OCI-LY1 (cell line): Measurements from ENCODE around the gene CEP104.

Source experiments
- H2AFZ ChIP-seq: fragments of 200-600 bp; sonication (generic), shearing (Covaris generic); 2 replicates; pipeline ENCODE4 v1.6.0; 2014; ENCODE audit warnings: antibody characterized with exemption, mild to moderate bottlenecking, low read length
- H3F3A ChIP-seq: fragments of 200-600 bp; sonication (generic), shearing (Covaris generic); 2 replicates; pipeline ENCODE4 v1.6.0; 2014; ENCODE audit warnings: mild to moderate bottlenecking, antibody characterized with exemption, low read length, moderate library complexity; ENCODE audit not compliant: insufficient read depth
- H3K27ac ChIP-seq: fragments of 200-600 bp; sonication (generic); 2 replicates; pipeline ENCODE4 v1.5.1; 2014; ENCODE audit warnings: low read length, mixed run types, mild to moderate bottlenecking, low read depth; ENCODE audit not compliant: poor library complexity, severe bottlenecking
- H3K27me3 ChIP-seq: fragments of 200-600 bp; sonication (generic); 2 replicates; pipeline ENCODE4 v1.6.0; 2014; ENCODE audit warnings: antibody characterized with exemption, mild to moderate bottlenecking, low read length, moderate library complexity; ENCODE audit not compliant: insufficient read depth
- H3K36me3 ChIP-seq: fragments of 200-600 bp; sonication (generic); 2 replicates; pipeline ENCODE4 v1.6.1; 2014; ENCODE audit warnings: mild to moderate bottlenecking, antibody characterized with exemption, low read length, moderate library complexity, mixed read lengths; ENCODE audit not compliant: insufficient read depth
- H3K4me1 ChIP-seq: fragments of 200-600 bp; sonication (generic); 2 replicates; pipeline ENCODE4 v1.5.1; 2014; ENCODE audit warnings: mild to moderate bottlenecking, low read length, moderate library complexity; ENCODE audit not compliant: insufficient read depth, severe bottlenecking
- H3K4me2 ChIP-seq: fragments of 200-600 bp; sonication (generic), shearing (Covaris generic); 2 replicates; pipeline ENCODE4 v1.6.1; 2014; ENCODE audit warnings: low read length
- H3K4me3 ChIP-seq: fragments of 200-600 bp; sonication (generic); 2 replicates; pipeline ENCODE4 v1.5.1; 2014; ENCODE audit warnings: low read length, low read depth, mild to moderate bottlenecking, mixed read lengths; ENCODE audit not compliant: poor library complexity, severe bottlenecking
- H3K79me2 ChIP-seq: fragments of 200-600 bp; shearing (Covaris generic); 2 replicates; pipeline ENCODE4 v1.6.1; 2016; ENCODE audit warnings: mixed run types, low read length, mixed read lengths; ENCODE audit not compliant: insufficient read depth
- H3K9ac ChIP-seq: fragments of 200-600 bp; sonication (generic), shearing (Covaris generic); 2 replicates; pipeline ENCODE4 v1.6.1; 2014; ENCODE audit warnings: mild to moderate bottlenecking, low read length, mixed read lengths
- H3K9me2 ChIP-seq: fragments of 200-600 bp; sonication (generic), shearing (Covaris generic); 2 replicates; pipeline ENCODE4 v1.6.1; 2014; ENCODE audit warnings: low read depth, mild to moderate bottlenecking, low read length, mixed read lengths
- H3K9me3 ChIP-seq: fragments of 200-600 bp; shearing (Covaris generic); 2 replicates; pipeline ENCODE4 v1.6.1; 2014; ENCODE audit warnings: low read length, mixed read lengths
- H4K20me1 ChIP-seq: fragments of 200-600 bp; sonication (generic), shearing (Covaris generic); 2 replicates; pipeline ENCODE4 v1.6.0; 2016; ENCODE audit warnings: mild to moderate bottlenecking, low read length; ENCODE audit not compliant: insufficient read depth
- EZH2 ChIP-seq: fragments of 200-600 bp; sonication (generic), shearing (Covaris generic); IDR thresholded peaks from 2 replicates; pipeline ENCODE4 v1.8.0; 2017; ENCODE audit warnings: borderline replicate concordance, mixed run types, mild to moderate bottlenecking, antibody characterized with exemption, low read length, moderate library complexity, mixed read lengths
- TF ChIP-seq, protein P1 (sequence below): fragments of 200-600 bp; sonication (generic), shearing (Covaris generic); IDR thresholded peaks from 2 replicates; pipeline ENCODE4 v1.5.1; 2017; ENCODE audit warnings: mild to moderate bottlenecking, antibody characterized with exemption, low read length, moderate library complexity, mixed read lengths

CEP104 gene

DNA sequence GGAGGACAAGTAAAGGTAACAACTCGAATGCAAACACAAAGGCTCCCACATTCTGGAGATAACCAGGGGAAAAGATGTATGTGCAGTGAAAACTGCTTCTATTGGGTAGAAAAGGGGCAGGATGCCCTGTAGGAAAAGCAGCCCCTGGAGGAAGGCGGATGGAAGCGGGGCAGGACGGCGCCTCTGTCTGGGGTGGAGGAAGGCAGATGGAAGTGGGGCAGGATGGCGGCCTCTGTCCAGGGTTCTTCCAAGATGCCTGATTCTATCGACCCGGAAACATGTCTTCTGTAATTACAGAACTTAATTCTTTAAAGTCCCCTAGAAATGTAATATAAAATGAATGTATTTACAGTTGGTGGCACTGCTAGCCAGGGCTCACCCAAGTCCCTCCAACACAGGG, 36.7 kb downstream of the CEP104 start:
- Histone ChIP-seq H3K9me2 (no peaks in the 10 kb centered on the region), H2AFZ (no peak overlapping the region), H3K4me2 (no peak overlapping the region), H3K4me1 (no peaks in the 10 kb centered on the region), H4K20me1 (no peaks in the 10 kb centered on the region), H3K27ac (no peak overlapping the region), H3K4me3 (no peak overlapping the region), H3K27me3 (no peaks in the 10 kb centered on the region), H3K79me2 (no peaks in the 10 kb centered on the region), H3F3A (no peaks in the 10 kb centered on the region), H3K9me3 (no peaks in the 10 kb centered on the region), H3K9ac (no peak overlapping the region), H3K36me3 (peaks cover 48% of the 10 kb centered on the region)
- TF ChIP-seq, protein P1, sequence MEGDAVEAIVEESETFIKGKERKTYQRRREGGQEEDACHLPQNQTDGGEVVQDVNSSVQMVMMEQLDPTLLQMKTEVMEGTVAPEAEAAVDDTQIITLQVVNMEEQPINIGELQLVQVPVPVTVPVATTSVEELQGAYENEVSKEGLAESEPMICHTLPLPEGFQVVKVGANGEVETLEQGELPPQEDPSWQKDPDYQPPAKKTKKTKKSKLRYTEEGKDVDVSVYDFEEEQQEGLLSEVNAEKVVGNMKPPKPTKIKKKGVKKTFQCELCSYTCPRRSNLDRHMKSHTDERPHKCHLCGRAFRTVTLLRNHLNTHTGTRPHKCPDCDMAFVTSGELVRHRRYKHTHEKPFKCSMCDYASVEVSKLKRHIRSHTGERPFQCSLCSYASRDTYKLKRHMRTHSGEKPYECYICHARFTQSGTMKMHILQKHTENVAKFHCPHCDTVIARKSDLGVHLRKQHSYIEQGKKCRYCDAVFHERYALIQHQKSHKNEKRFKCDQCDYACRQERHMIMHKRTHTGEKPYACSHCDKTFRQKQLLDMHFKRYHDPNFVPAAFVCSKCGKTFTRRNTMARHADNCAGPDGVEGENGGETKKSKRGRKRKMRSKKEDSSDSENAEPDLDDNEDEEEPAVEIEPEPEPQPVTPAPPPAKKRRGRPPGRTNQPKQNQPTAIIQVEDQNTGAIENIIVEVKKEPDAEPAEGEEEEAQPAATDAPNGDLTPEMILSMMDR: no peak
- TF ChIP-seq EZH2: no peak

- TF ChIP-seq, protein P1: no peak
- no peak for TF ChIP-seq EZH2
- Histone ChIP-seq H3K27ac (no peak overlapping the region), H3K9ac (no peak overlapping the region), H4K20me1 (no peaks in the 10 kb centered on the region), H3K4me1 (no peaks in the 10 kb centered on the region), H3K27me3 (no peaks in the 10 kb centered on the region), H3K9me3 (no peaks in the 10 kb centered on the region), H2AFZ (no peak overlapping the region), H3K4me3 (no peak overlapping the region), H3F3A (no peaks in the 10 kb centered on the region), H3K36me3 (peaks cover 50% of the 10 kb centered on the region), H3K4me2 (no peak overlapping the region), H3K79me2 (no peaks in the 10 kb centered on the region), H3K9me2 (no peaks in the 10 kb centered on the region)
Observed at GRCh38 chr1:3819771-3820200, 37.2 kb downstream of the CEP104 start.

GRCh38 chr1:3817821-3818597, 39.0 kb downstream of the CEP104 start:
- no peaks in the 10 kb centered on the region for H3K9me3 ChIP-seq
- no peaks in the 10 kb centered on the region for H3K27me3 ChIP-seq
- no peak overlapping the region for H3K27ac ChIP-seq
- H2AFZ ChIP-seq: no peak overlapping the region
- H3K79me2 ChIP-seq: no peaks in the 10 kb centered on the region
- no peak for TF ChIP-seq EZH2
- TF ChIP-seq, protein P1: no peak
- no peaks in the 10 kb centered on the region for H3K9me2 ChIP-seq
- H3K4me2 ChIP-seq: no peak overlapping the region
- no peak overlapping the region for H3K4me3 ChIP-seq
- H3F3A ChIP-seq: no peaks in the 10 kb centered on the region
- H3K9ac ChIP-seq: no peak overlapping the region
- H3K36me3 ChIP-seq: peaks cover 48% of the 10 kb centered on the region
- no peaks in the 10 kb centered on the region for H4K20me1 ChIP-seq
- no peaks in the 10 kb centered on the region for H3K4me1 ChIP-seq
